Activated T-helper 9 cell treated with anti-CD3 and anti-CD28 coated beads, Interleukin-2, amount 50 U/mL, for 16 hours (primary cell): ENCODE data around the gene NTSR1.

Experiments used
- DNase-seq: peaks from one replicate; pipeline ENCODE4 v3.0.0-alpha.2; 2020; ENCODE audit warnings: low read depth

NTSR1 gene

GRCh38 chr20:62771396-62772102 is 62.9 kb downstream of the NTSR1 start:
- DNase-seq, result no peak

DNA sequence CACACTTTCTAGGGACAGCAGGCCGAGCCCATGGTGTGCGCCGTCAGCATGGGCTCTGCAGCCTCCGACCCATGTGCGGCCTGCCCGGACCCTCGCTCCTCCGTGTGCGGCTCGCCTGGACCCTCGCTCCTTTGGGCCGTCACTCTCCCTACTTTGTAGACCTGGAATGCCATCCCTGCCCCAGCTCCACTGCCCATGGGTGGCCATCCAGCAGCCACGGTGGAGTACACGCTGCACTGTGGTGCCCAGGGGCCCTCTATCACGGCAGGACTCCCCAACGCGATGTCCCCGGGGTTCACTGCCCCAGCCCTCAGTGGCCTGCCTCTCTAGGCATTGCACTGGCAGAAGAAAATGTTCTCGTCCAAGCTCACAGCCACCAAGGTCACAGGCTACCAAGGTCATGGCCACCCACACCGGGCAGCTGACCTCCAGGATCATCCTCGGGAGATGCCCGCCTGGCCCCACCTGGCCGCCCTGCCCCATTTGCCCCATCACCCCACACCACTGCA is 63.5 kb downstream of the NTSR1 start:
- DNase-seq, result no peak

DNA sequence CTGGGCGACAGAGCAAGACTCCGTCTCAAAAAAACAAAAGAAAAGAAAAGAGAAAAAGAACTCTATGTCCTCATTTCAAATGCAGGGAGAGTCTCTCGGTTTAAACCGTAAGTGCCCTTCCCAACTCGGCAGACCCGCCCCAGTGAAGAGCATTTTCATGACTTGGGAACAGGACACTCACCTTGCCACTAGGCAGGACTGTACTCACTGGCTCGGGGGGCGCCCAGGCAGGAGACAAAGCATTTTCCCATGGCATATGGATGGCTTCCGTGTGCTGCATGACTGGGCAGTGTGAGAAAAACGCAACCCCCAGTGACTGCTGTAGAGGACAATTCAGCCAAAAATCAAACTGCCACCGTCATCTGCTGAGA is 64.0 kb downstream of the NTSR1 start:
- no peak for DNase-seq

- no peak for DNase-seq
Observed at GRCh38 chr20:62772990-62773844, 64.6 kb downstream of the NTSR1 start.

GRCh38 chr20:62773845-62774714 is 65.4 kb downstream of the NTSR1 start:
- no peak for DNase-seq

GRCh38 chr20:62774762-62775161 is 66.1 kb downstream of the NTSR1 start:
- DNase-seq, result no peak

GRCh38 chr20:62775206-62775605 is 66.6 kb downstream of the NTSR1 start:
- DNase-seq, result no peak

GRCh38 chr20:62776035-62776691 is 67.5 kb downstream of the NTSR1 start:
- no peak for DNase-seq

- no peak for DNase-seq
Observed at GRCh38 chr20:62776692-62777527, 68.3 kb downstream of the NTSR1 start.

- no peak for DNase-seq
Observed at GRCh38 chr20:62777528-62777830, 68.8 kb downstream of the NTSR1 start.

DNA sequence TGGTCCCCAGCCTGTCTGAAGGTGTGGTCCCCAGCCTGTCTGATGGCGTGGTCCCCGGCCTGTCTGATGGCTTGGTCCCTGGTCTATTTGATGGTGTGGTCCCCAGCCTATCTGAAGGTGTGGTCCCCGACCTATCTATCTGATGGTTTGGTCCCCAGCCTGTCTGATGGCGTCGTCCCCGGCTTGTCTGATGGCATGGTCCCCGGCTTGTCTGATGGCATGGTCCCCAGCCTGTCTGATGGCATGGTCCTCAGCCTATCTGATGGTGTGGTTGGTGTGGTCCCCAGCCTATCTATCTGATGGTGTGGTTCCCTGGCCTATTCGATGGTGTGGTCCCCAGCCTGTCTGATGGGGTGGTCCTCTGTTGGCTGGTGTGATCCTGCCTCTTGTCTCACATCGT is 69.4 kb downstream of the NTSR1 start:
- no peak for DNase-seq

DNA sequence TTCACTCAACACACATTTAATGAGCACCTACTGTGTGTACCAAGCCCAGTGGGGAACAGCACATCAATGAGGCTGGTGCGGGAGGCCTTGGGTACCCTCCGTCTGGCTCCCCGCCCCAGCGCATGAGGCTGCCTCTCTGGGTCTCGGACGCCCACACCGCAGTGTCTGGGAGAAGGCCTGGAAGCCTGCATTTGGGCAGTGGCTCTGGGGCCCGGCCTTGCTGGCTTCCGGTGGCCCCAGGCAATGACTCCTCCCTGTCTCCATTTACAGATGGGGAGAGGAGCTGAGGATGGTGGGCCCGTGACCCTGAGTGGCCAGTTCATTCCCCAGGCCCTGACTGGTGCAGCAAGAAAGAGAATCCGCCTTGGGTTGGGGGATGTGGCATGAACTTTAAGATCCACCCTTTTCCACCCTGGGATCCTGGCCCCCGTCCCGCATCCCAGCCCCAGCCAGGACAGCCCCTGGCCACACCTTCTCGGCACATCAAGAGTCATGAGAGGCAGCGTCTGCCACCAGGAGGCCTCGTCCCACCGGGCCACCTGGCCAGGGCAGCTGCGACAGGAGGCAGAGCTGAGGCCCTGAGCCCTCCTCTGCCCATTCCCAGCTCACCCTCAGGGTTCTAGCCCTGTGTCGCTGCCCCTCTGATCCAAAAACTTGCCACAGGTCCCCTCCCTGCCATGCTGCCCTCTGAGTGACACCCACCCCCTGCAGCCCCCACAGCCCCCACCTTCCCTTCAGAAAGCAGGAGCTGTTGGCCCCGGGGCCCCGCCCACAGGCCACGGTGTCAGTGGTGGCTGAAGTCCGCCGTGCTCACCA is 70.2 kb downstream of the NTSR1 start:
- DNase-seq, result no peak

GRCh38 chr20:62779417-62779685 is 70.7 kb downstream of the NTSR1 start:
- no peak for DNase-seq

DNA sequence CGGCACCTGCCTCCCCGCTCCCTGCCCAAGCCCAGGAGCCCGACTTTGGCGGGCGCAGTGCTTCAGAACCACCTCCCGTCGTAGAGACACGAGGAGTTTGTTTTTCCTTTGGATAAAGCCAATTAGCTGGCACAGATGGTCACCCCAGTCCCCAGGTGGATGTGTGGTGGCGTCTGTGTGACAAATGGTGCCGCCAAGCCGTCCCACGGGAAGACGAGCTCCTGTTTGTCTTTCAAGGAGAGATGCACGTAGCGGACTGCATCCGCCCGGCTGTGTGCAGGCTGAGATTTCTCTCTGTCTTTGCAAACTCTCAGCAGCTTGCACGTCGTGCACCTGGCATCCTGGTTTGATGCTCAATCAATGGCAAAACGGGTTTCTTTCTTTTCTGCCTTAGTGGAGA is 71.6 kb downstream of the NTSR1 start:
- DNase-seq, result no peak

- DNase-seq, result no peak
Observed at GRCh38 chr20:62780696-62781095, 72.1 kb downstream of the NTSR1 start.

DNA sequence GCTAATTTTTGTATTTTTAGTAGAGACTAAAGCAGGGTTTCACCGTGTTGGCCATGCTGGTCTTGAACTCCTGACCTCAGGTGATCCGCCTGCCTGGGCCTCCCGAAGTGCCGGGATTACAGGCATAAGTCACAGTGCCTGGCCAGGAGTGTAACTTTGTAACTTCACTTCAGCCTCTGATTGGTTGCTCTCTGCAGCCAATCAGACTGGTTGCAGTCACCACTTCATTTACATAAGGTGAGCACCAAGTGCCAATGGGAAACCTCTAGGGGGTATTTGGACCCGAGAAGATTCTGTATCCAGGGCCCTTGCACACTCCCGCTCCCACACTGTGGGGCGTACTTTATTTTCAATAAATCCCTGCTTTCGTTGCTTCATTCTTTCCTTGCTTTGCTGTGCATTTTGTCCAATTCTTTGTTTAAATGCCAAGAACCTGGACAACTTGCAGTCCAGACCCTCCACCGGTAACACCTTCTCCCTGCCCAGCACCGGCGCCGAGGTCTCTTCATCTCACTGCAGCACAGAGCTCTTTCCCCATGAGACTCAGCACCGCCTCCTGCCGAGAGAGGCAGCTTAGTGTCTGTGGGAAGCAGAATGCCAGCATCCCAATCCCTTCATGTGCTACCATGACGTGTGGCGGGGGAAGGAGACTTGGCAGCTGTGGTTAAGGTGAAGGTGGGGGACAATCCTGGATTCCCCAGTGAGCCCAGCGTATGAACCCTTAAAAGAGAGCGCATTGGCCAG is 73.7 kb downstream of the NTSR1 start:
- DNase-seq, result no peak

- no peak for DNase-seq
Observed at GRCh38 chr20:62782893-62783278, 74.2 kb downstream of the NTSR1 start.

GRCh38 chr20:62784497-62784896 is 75.9 kb downstream of the NTSR1 start:
- no peak for DNase-seq

- DNase-seq, result no peak
Observed at GRCh38 chr20:62785393-62785792, 76.8 kb downstream of the NTSR1 start.

DNA sequence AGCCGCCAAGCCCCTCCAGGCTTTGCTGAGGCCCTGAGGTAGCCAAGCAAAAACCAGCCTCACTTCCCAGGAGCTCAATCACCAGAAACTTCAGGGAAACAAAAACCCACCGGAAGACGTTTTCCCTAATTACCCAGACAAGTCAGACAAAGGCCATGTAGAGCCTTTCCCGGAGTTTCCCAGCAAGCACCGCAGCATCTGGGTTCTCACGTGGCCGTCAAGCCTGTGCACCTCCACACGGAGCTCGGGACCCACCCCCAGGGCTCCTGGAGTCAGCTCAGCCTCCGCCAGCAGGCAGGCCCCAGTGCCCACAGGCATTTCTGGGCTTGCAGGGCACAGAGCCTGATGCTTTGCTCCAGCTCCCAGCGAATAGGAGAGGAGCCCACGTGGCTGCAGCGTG is 77.5 kb downstream of the NTSR1 start:
- no peak for DNase-seq
